B cell (primary cell): ENCODE results near the gene KRTAP2-3. TPM values are rescaled to one million over a fixed set of nuclear protein-coding genes. Genes with fewer than 3 reads are reported as not detected.
"Not testable (repeated sequence)": the region's sequence is repeated elsewhere in the genome, so short reads cannot be mapped to it uniquely, and the experiment has no call there.

Experiments used
- ATAC-seq: fragments of 200-7000 bp; cut with Tn5 transposase; one replicate; pipeline ENCODE4 v1.10.0; 2021; ENCODE audit warnings: low read depth, mild to moderate bottlenecking, moderate number of reproducible peaks, moderate library complexity
- CTCF ChIA-PET: fragments of 350-600 bp; sonication (Branson Sonifier 250); formaldehyde crosslinking; loops from one replicate; lab custom pipeline; 2021; ENCODE audit warnings: antibody characterized with exemption, inconsistent platforms; lab: Charles Lee
- POLR2A ChIA-PET: fragments of 350-600 bp; sonication (Branson Sonifier 250); formaldehyde crosslinking; loops from one replicate; lab custom pipeline; 2021; ENCODE audit warnings: antibody characterized with exemption; lab: Charles Lee
- DNase-seq: peaks from one replicate; pipeline ENCODE4 v3.0.0; 2013
- H2AFZ ChIP-seq: 2 replicates; pipeline ENCODE4 v1.6.1; 2012; ENCODE audit warnings: mild to moderate bottlenecking, low read depth, low read length; ENCODE audit not compliant: insufficient read depth, poor library complexity, severe bottlenecking
- H3K27ac ChIP-seq, 2 donors: 1 replicate in 1 of 2; 2 replicates in 1 of 2; pipeline ENCODE4 v1.5.1; 2012 to 2013; ENCODE audit warnings: low read length in 2 of 2, mild to moderate bottlenecking in 2 of 2, moderate library complexity in 1 of 2
- H3K27me3 ChIP-seq, 4 experiments: fragments of 200-600 bp in 1 of 4; sonication (generic) in 1 of 4; replicated peaks in 1 of 4; 1 replicate in 2 of 4; 2 replicates in 2 of 4; pipeline versions ENCODE4 v1.6.1 to v1.7.0; 2013 to 2016; ENCODE audit warnings: low read length in 3 of 4, mild to moderate bottlenecking in 2 of 4, mixed read lengths in 1 of 4, moderate library complexity in 1 of 4; ENCODE audit not compliant: insufficient read depth in 4 of 4, control insufficient read depth in 3 of 4; ENCODE audit errors: control extremely low read depth in 1 of 4
- H3K36me3 ChIP-seq, 2 experiments: replicated peaks in 1 of 2; 1 replicate in 1 of 2; 2 replicates in 1 of 2; pipeline versions ENCODE4 v1.6.1 to v1.7.1; 2013; ENCODE audit warnings: low read length in 1 of 2; ENCODE audit not compliant: insufficient read depth in 2 of 2, control insufficient read depth in 1 of 2; ENCODE audit errors: control extremely low read depth in 1 of 2, extremely low read depth in 1 of 2
- H3K4me1 ChIP-seq, 2 donors: fragments of 200-600 bp in 1 of 2; sonication (generic) in 1 of 2; 1 replicate in 1 of 2; 2 replicates in 1 of 2; pipeline versions ENCODE4 v1.5.1 to v1.6.1; 2013 to 2017; ENCODE audit warnings: low read length in 2 of 2; ENCODE audit not compliant: control insufficient read depth in 2 of 2, insufficient read depth in 2 of 2
- H3K4me2 ChIP-seq: replicated peaks from 2 replicates; pipeline ENCODE3; 2012; ENCODE audit warnings: mild to moderate bottlenecking, low read depth, low read length; ENCODE audit not compliant: poor library complexity, severe bottlenecking
- H3K4me3 ChIP-seq, 5 experiments: fragments of 200-600 bp in 1 of 5; sonication (generic) in 1 of 5; 1 replicate in 3 of 5; 2 replicates in 2 of 5; pipeline versions ENCODE4 v1.5.1 to v1.7.0; 2011 to 2016; ENCODE audit warnings: low read length in 4 of 5, mild to moderate bottlenecking in 4 of 5, low read depth in 2 of 5, control low read depth in 1 of 5, moderate library complexity in 1 of 5; ENCODE audit not compliant: insufficient read depth in 1 of 5; ENCODE audit errors: control extremely low read depth in 1 of 5, extremely low read depth in 1 of 5
- H3K79me2 ChIP-seq: fragments of 200-600 bp; sonication (generic); one replicate; pipeline ENCODE4 v1.6.0; 2016; ENCODE audit warnings: low read length; ENCODE audit not compliant: control insufficient read depth, insufficient read depth
- H3K9ac ChIP-seq: fragments of 200-600 bp; sonication (generic); 2 replicates; pipeline ENCODE4 v1.6.1; 2017; ENCODE audit warnings: mild to moderate bottlenecking, low read length, moderate library complexity
- H3K9me3 ChIP-seq, 3 donors: one replicate each; pipeline versions ENCODE4 v1.6.1 to v1.7.1; 2013; ENCODE audit warnings: low read length in 2 of 3; ENCODE audit not compliant: control insufficient read depth in 2 of 3, insufficient read depth in 1 of 3; ENCODE audit errors: control extremely low read depth in 1 of 3
- H4K20me1 ChIP-seq: 2 replicates; pipeline ENCODE4 v1.6.0; 2012; ENCODE audit warnings: mild to moderate bottlenecking, low read length; ENCODE audit not compliant: insufficient read depth, control insufficient read depth, poor library complexity, severe bottlenecking
- H3K27ac Mint-ChIP-seq: one replicate; pipeline ENCODE4 v1.8.0; 2021; ENCODE audit warnings: mixed read lengths
- H3K27me3 Mint-ChIP-seq: one replicate; pipeline ENCODE4 v1.8.0; 2021; ENCODE audit warnings: mixed read lengths
- H3K4me1 Mint-ChIP-seq: one replicate; pipeline ENCODE4 v1.8.0; 2021; ENCODE audit warnings: mixed read lengths
- H3K4me3 Mint-ChIP-seq: one replicate; pipeline ENCODE4 v1.8.0; 2021; ENCODE audit warnings: mixed read lengths
- H3K9me3 Mint-ChIP-seq: one replicate; pipeline ENCODE4 v1.8.0; 2022; ENCODE audit warnings: mixed read lengths; ENCODE audit not compliant: insufficient read depth
- EZH2 ChIP-seq: IDR thresholded peaks from 2 replicates; pipeline ENCODE4 v1.6.1; 2012; ENCODE audit warnings: borderline replicate concordance, low read depth, mild to moderate bottlenecking, moderate library complexity, low read length; ENCODE audit not compliant: insufficient read depth, poor library complexity, severe bottlenecking
- WGBS: methylation state at CpG from one replicate; pipeline ENCODE4 v1.1.5; 2013; ENCODE audit warnings: missing lambda C conversion rate; ENCODE audit not compliant: insufficient coverage; 5-methylcytosine and 5-hydroxymethylcytosine counted together
- intact Hi-C: fragments of 100-400 bp; cut with micrococcal nuclease; formaldehyde crosslinking; loops from one replicate; pipeline ENCODE4 v1.10.0; 2022
- polyA minus RNA-seq: library from RNA; depleted of rRNA, polyadenylated mRNA; stranded (reverse); fragments of >200 nt; gene quantifications from 2 replicates; pipeline ENCODE4 v1.2.3, GENCODE V29; 2012
- polyA plus RNA-seq: library from polyadenylated mRNA; depleted of rRNA; stranded (reverse); fragments of >200 nt; gene quantifications from 2 replicates; pipeline ENCODE4 v1.2.3, GENCODE V29; 2012
- total RNA-seq, 2 donors: library from RNA; stranded (reverse); fragments of 120-200 nt in 1 of 2; gene quantifications; 1 replicate in 1 of 2; 2 replicates in 1 of 2; pipeline versions ENCODE4 v1.2.3 to v1.2.4, GENCODE V29; 2013 to 2022
- TF ChIP-seq, protein P1 (sequence below): fragments of 200-600 bp; IDR thresholded peaks from one replicate; pipeline ENCODE4 v1.8.0; 2022; ENCODE audit warnings: antibody characterized with exemption, mild to moderate bottlenecking

KRTAP2-3 gene, protein sequence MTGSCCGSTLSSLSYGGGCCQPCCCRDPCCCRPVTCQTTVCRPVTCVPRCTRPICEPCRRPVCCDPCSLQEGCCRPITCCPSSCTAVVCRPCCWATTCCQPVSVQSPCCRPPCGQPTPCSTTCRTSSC
- total RNA-seq (not detected in 2 replicates), polyA plus RNA-seq (not detected in 2 replicates), polyA minus RNA-seq (not detected in 2 replicates)
- total RNA-seq (2013): not detected

DNA sequence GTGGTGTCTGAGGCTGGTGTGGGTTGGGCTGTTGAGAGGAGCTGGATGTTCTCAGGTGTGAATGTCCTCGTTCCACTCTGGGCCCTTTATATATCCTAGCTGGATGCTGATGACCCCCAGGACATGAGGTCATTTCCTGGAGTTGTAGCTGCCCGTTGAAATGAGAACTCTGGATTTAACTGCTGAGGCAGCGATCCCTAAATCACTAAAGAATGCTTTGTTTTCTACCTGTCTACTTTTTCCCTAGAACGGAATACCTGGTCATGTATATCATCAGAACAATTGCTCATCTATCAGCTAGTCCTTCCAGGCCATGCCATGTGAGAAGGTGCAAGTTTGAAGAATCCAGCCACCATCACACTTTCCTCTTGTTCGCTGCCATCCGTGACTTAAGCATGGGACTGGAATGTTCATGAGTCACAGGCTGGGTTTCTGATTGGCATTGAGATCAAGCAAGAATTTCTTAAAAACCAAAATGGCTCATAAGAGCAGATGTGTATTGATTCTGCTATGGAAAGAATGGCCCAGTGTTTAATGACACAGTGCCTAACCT lies at the start of gene KRTAP2-3:
TSS of gene KRTAP2-3 (minus strand) at position 63 of the 553 bp plus-strand sequence. CDS start 64 bp downstream, outside the sequence.
- Histone ChIP-seq H4K20me1 (no peaks in the 10 kb centered on the region), H3K4me1 (no peaks in the 10 kb centered on the region), H3K4me2 (no peak within 1 kb of the TSS), H3K27me3 (peaks cover 0 to 6% (median 2%) of the 10 kb centered on the region in 4 experiments), H3K36me3 (no peaks in the 10 kb centered on the region), H3K9ac (no peak within 1 kb of the TSS), H3K4me3 (no peak within 1 kb of the TSS), H2AFZ (no peak within 1 kb of the TSS), H3K9me3 (peaks cover 0 to 2% (median 1%) of the 10 kb centered on the region in 3 donors), H3K79me2 (no peaks in the 10 kb centered on the region), H3K27ac (no peak within 1 kb of the TSS)
- Mint-ChIP-seq H3K9me3 (no peaks in the 10 kb centered on the region), H3K27me3 (peaks cover 57% of the 10 kb centered on the region), H3K27ac (no peak within 1 kb of the TSS), H3K4me3 (no peak within 1 kb of the TSS), H3K4me1 (no peaks in the 10 kb centered on the region)
- no peak for ATAC-seq
- no peak for TF ChIP-seq EZH2
- TF ChIP-seq, protein P1, sequence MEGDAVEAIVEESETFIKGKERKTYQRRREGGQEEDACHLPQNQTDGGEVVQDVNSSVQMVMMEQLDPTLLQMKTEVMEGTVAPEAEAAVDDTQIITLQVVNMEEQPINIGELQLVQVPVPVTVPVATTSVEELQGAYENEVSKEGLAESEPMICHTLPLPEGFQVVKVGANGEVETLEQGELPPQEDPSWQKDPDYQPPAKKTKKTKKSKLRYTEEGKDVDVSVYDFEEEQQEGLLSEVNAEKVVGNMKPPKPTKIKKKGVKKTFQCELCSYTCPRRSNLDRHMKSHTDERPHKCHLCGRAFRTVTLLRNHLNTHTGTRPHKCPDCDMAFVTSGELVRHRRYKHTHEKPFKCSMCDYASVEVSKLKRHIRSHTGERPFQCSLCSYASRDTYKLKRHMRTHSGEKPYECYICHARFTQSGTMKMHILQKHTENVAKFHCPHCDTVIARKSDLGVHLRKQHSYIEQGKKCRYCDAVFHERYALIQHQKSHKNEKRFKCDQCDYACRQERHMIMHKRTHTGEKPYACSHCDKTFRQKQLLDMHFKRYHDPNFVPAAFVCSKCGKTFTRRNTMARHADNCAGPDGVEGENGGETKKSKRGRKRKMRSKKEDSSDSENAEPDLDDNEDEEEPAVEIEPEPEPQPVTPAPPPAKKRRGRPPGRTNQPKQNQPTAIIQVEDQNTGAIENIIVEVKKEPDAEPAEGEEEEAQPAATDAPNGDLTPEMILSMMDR: no peak
- POLR2A ChIA-PET: no interaction called here
- WGBS: 75% methylated on average over 3 of the region's 6 CpGs
- CTCF ChIA-PET: no interaction called here
- intact Hi-C loops: no loop called here
- no peak for DNase-seq

DNA sequence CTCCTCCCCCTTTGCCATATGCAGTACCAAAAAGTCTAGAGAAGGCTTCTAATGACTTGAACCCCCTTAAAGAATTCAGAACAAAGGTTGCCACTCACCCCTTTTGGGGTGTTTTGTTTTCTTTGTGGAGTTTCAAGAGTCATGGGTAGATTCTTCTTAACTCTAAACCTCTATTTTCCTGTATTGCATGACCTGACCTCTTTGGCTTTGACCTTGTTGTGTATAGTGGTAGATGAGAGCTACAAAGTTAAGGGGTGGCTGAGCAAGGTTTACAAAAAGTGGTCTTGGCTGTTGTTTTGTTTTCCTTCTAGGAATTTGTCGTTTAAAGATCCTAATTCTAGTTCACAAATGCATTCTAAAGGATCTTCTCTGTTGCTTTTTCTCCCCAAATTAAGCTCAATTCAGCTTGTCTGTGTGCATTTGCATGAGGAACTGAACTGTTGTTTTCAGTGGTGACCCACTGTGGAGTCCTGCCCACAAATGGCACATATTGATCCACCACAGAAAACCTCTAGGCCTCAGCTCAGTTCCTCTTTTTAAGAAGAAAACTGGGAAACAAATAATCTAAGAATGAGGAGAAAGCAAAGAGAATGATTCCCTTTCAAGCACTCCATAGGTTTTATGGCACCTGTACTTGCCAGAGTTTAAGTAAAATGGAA lies 48.9 kb upstream of the KRTAP2-3 start:
- H3K4me1 Mint-ChIP-seq: peaks cover 18% of the 10 kb centered on the region
- H3K27ac ChIP-seq: peak overlapping the region in 1 of 2 donors; percentile 63
- H3K9me3 Mint-ChIP-seq, H4K20me1 ChIP-seq, H2AFZ ChIP-seq, POLR2A ChIA-PET, H3K36me3 ChIP-seq, intact Hi-C loops, CTCF ChIA-PET, H3K27me3 ChIP-seq, H3K9me3 ChIP-seq, H3K79me2 ChIP-seq: not testable (repeated sequence)
- peak overlapping the region; percentile 59 for H3K4me3 Mint-ChIP-seq
- DNase-seq (peak; percentile 23), ATAC-seq (peak; percentile 43)
- H3K9ac ChIP-seq: peak overlapping the region; percentile 59
- H3K4me3 ChIP-seq: peak overlapping the region in 4 of 5 experiments; percentile 32 to 57 (median 52)
- H3K27me3 Mint-ChIP-seq: peaks cover 16% of the 10 kb centered on the region
- WGBS: no CpG with 5 or more reads among the region's 1 CpG
- H3K4me1 ChIP-seq: peaks cover 14 to 19% of the 10 kb centered on the region in 2 donors
- H3K27ac Mint-ChIP-seq: peak overlapping the region; percentile 51
- peak overlapping the region; percentile 38 for H3K4me2 ChIP-seq
